ENCODE data around the gene IGF2BP2. TPM values are rescaled to one million over a fixed set of nuclear protein-coding genes. Genes with fewer than 3 reads are reported as not detected.
A peak's percentile ranks its signal among the peaks of the same experiment; 100 is the strongest.
"Not testable (repeated sequence)": the region's sequence is repeated elsewhere in the genome, so short reads cannot be mapped to it uniquely, and the experiment has no call there.

Gene IGF2BP2
- total and polyA plus RNA-seq, 2 of the 8 experiments (the other 6 are each of a cell fraction or from before 2014, with no cell fraction given) = 7.4 to 121 TPM

DNA sequence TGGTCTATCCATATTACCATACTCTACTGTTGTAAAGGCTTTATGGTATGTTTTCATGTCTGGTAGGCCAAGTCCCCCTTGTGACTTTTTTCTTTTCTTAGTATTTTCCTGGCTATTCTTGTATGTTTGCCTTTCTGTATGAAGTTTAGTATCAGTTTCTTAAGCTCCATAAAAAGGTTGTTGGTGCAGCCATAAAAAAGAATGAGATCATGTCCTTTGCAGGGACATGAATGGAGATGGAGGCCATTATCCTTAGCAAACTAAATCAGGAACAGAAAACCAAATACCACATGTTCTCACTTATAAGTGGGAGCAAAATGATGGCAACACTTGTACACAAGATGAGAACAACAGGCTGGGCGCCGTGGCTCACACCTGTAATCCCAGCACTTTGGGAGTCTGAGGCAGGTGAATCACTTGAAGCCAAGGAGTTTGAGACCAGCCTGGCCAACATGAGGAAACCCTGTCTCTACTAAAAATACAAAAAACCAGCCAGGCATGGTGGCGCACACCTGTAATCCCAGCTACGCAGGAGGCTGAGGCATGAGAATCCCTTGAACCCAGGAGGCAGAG is 13.7 kb upstream of the IGF2BP2 start:
- 93% methylated on average over 4 of the region's 4 CpGs; no CpG with 5 or more reads in 1 of the 2 experiments for WGBS, 2 experiments (ENCODE audit: extremely low coverage in 1 of 2, insufficient coverage in 1 of 2, insufficient read length in 1 of 2, insufficient replicate concordance in 2 of 2, low coverage in 1 of 2, low lambda C conversion rate in 2 of 2, missing lambda C conversion rate in 1 of 2)
- H3K4me3 ChIP-seq (ENCODE audit: extremely low read depth in 1 of 4, insufficient read depth in 2 of 4, low read depth in 3 of 4, low read length in 4 of 4) = not testable (repeated sequence)

More for the DNA sequence above, 13.7 kb upstream of the IGF2BP2 start:
- DNase-seq (ENCODE audit: low read depth in 1 of 2, low spot score in 2 of 2) = peak in 1 of 2 experiments; percentile 26
- not testable (repeated sequence) for FAIRE-seq; H3K56ac ChIP-seq (replicated peaks; ENCODE audit: insufficient read length, low read depth, low read length); H3K79me1 ChIP-seq (ENCODE audit: low read depth, low read length); H3K23me2 ChIP-seq (ENCODE audit: low read depth, low read length); H4K5ac ChIP-seq (ENCODE audit: insufficient read length, low read depth, low read length); H2BK12ac ChIP-seq (ENCODE audit: low read depth, low read length); H3K9ac ChIP-seq (replicated peaks in 1 of 4; ENCODE audit: extremely low read depth in 1 of 4, low read depth in 3 of 4, low read length in 3 of 4); H3K23ac ChIP-seq (ENCODE audit: insufficient read length); H2BK15ac ChIP-seq (ENCODE audit: low read length); H4K20me1 ChIP-seq (replicated peaks in 1 of 2; ENCODE audit: control insufficient read depth in 1 of 2, insufficient read depth in 2 of 2, low read length in 2 of 2); H4K8ac ChIP-seq (ENCODE audit: extremely low read depth, insufficient read depth, low read length); H3K36me3 ChIP-seq (ENCODE audit: control insufficient read depth in 2 of 4, insufficient read depth in 4 of 4, low read length in 3 of 4); H2BK20ac ChIP-seq (ENCODE audit: low read length); H2AK5ac ChIP-seq (ENCODE audit: low read depth, low read length); H3K79me2 ChIP-seq (ENCODE audit: control insufficient read depth in 1 of 2, insufficient read depth in 2 of 2, low read length in 2 of 2); H2BK120ac ChIP-seq (replicated peaks; ENCODE audit: low read depth, low read length); H3K14ac ChIP-seq (ENCODE audit: insufficient read length); H3K4me1 ChIP-seq (replicated peaks in 1 of 4; ENCODE audit: control insufficient read depth in 3 of 4, insufficient read depth in 4 of 4, low read length in 3 of 4); H3K18ac ChIP-seq (ENCODE audit: extremely low read depth, low read length); H3K4me2 ChIP-seq (ENCODE audit: insufficient read depth in 1 of 2, low read depth in 2 of 2, low read length in 2 of 2); H2AFZ ChIP-seq (ENCODE audit: low read length); H3K27ac ChIP-seq (ENCODE audit: low read depth, low read length); H3K9me3 ChIP-seq (ENCODE audit: insufficient read depth in 2 of 2, low read depth in 1 of 2, low read length in 1 of 2); H3K4ac ChIP-seq (replicated peaks; ENCODE audit: insufficient read length, low read depth, low read length); H3K27me3 ChIP-seq (replicated peaks in 1 of 4; ENCODE audit: control insufficient read depth in 3 of 4, extremely low read depth in 1 of 4, insufficient read depth in 3 of 4, low read length in 3 of 4); H2BK5ac ChIP-seq (ENCODE audit: low read depth, low read length); H4K91ac ChIP-seq (replicated peaks; ENCODE audit: insufficient read length, low read length)
- ChIA-PET POLR2A (ENCODE audit: partially characterized antibody) (interaction anchor here (0.8 to 0.9 kb wide), 2 partner anchors 13 to 75 kb away, joined by 3 read pairs; no protein-coding TSS in a partner anchor), CTCF (ENCODE audit: partially characterized antibody) (interaction anchor here (1.2 kb wide), 1 partner anchor 179 kb away, joined by 4 read pairs; no protein-coding TSS in a partner anchor)

Data from H1 (cell line).